ENCODE measurements around the gene COL5A1.

Gene COL5A1

GRCh38 chr9:134793288-134794188 lies 151.9 kb downstream of the COL5A1 start:
- H3K79me2 ChIP-seq (ENCODE audit: insufficient read depth, low read length): no peaks in the 10 kb centered on the region
- H4K20me1 ChIP-seq (ENCODE audit: insufficient read depth, low read length): no peaks in the 10 kb centered on the region
- no peak overlapping the region for H3K27ac ChIP-seq (ENCODE audit: low read depth, low read length, poor library complexity, severe bottlenecking)
- H2AFZ ChIP-seq (ENCODE audit: low read length): no peak overlapping the region
- H3K36me3 ChIP-seq (ENCODE audit: insufficient read depth, low read length): no peaks in the 10 kb centered on the region
- H3K9me2 ChIP-seq (ENCODE audit: low read depth, low read length): no peaks in the 10 kb centered on the region
- H3K9ac ChIP-seq (ENCODE audit: low read length): no peak overlapping the region
- H3K4me2 ChIP-seq (ENCODE audit: low read length): no peak overlapping the region
- no peaks in the 10 kb centered on the region for H3K9me3 ChIP-seq (ENCODE audit: low read length)
- H3K4me3 ChIP-seq (ENCODE audit: low read depth, low read length, poor library complexity, severe bottlenecking): no peak overlapping the region
- H3K27me3 ChIP-seq (ENCODE audit: insufficient read depth, low read length): peaks cover 3% of the 10 kb centered on the region; the same call in 1 of the 2 replicates
- H3K4me1 ChIP-seq (ENCODE audit: insufficient read depth, low read length, severe bottlenecking): no peaks in the 10 kb centered on the region
- H3F3A ChIP-seq (ENCODE audit: insufficient read depth, low read length): no peaks in the 10 kb centered on the region
- TF ChIP-seq CTCF (IDR thresholded peaks at IDR 0.05; ENCODE audit: low read length): no peak
- TF ChIP-seq EZH2 (IDR thresholded peaks at IDR 0.05; ENCODE audit: borderline replicate concordance, low read length): no peak

- no peak overlapping the region for H3K9ac ChIP-seq (ENCODE audit: low read length)
- H3K4me3 ChIP-seq (ENCODE audit: low read depth, low read length, poor library complexity, severe bottlenecking): no peak overlapping the region
- no peaks in the 10 kb centered on the region for H3K9me3 ChIP-seq (ENCODE audit: low read length)
- H3K27me3 ChIP-seq (ENCODE audit: insufficient read depth, low read length): peaks cover 3% of the 10 kb centered on the region; the same call in 1 of the 2 replicates
- H3F3A ChIP-seq (ENCODE audit: insufficient read depth, low read length): no peaks in the 10 kb centered on the region
- H3K9me2 ChIP-seq (ENCODE audit: low read depth, low read length): no peaks in the 10 kb centered on the region
- TF ChIP-seq EZH2 (IDR thresholded peaks at IDR 0.05; ENCODE audit: borderline replicate concordance, low read length) (no peak), CTCF (IDR thresholded peaks at IDR 0.05; ENCODE audit: low read length) (no peak)
- H3K36me3 ChIP-seq (ENCODE audit: insufficient read depth, low read length): no peaks in the 10 kb centered on the region
- no peaks in the 10 kb centered on the region for H3K79me2 ChIP-seq (ENCODE audit: insufficient read depth, low read length)
- H4K20me1 ChIP-seq (ENCODE audit: insufficient read depth, low read length): no peaks in the 10 kb centered on the region
- H3K4me1 ChIP-seq (ENCODE audit: insufficient read depth, low read length, severe bottlenecking): no peaks in the 10 kb centered on the region
- H3K27ac ChIP-seq (ENCODE audit: low read depth, low read length, poor library complexity, severe bottlenecking): no peak overlapping the region
- H3K4me2 ChIP-seq (ENCODE audit: low read length): no peak overlapping the region
- no peak overlapping the region for H2AFZ ChIP-seq (ENCODE audit: low read length)
Measured at GRCh38 chr9:134794663-134795370, 153.2 kb downstream of the COL5A1 start.

GRCh38 chr9:134795446-134795845 lies 153.8 kb downstream of the COL5A1 start:
- H3K27me3 ChIP-seq (ENCODE audit: insufficient read depth, low read length): peaks cover 3% of the 10 kb centered on the region; the same call in 1 of the 2 replicates
- no peak overlapping the region for H3K4me2 ChIP-seq (ENCODE audit: low read length)
- no peak overlapping the region for H3K27ac ChIP-seq (ENCODE audit: low read depth, low read length, poor library complexity, severe bottlenecking)
- H3K79me2 ChIP-seq (ENCODE audit: insufficient read depth, low read length): no peaks in the 10 kb centered on the region
- no peak overlapping the region for H3K9ac ChIP-seq (ENCODE audit: low read length)
- no peak overlapping the region for H2AFZ ChIP-seq (ENCODE audit: low read length)
- no peaks in the 10 kb centered on the region for H3F3A ChIP-seq (ENCODE audit: insufficient read depth, low read length)
- H3K4me3 ChIP-seq (ENCODE audit: low read depth, low read length, poor library complexity, severe bottlenecking): no peak overlapping the region
- TF ChIP-seq EZH2 (IDR thresholded peaks at IDR 0.05; ENCODE audit: borderline replicate concordance, low read length) (no peak), CTCF (IDR thresholded peaks at IDR 0.05; ENCODE audit: low read length) (no peak)
- no peaks in the 10 kb centered on the region for H3K9me2 ChIP-seq (ENCODE audit: low read depth, low read length)
- H4K20me1 ChIP-seq (ENCODE audit: insufficient read depth, low read length): no peaks in the 10 kb centered on the region
- no peaks in the 10 kb centered on the region for H3K36me3 ChIP-seq (ENCODE audit: insufficient read depth, low read length)
- H3K9me3 ChIP-seq (ENCODE audit: low read length): no peaks in the 10 kb centered on the region
- no peaks in the 10 kb centered on the region for H3K4me1 ChIP-seq (ENCODE audit: insufficient read depth, low read length, severe bottlenecking)

Measured in OCI-LY1 (cell line).